ENCODE data around the gene TNFSF13B. TPM values are rescaled to one million over a fixed set of nuclear protein-coding genes. Genes with fewer than 3 reads are reported as not detected.
A peak's percentile ranks its signal among the peaks of the same experiment; 100 is the strongest.

Gene TNFSF13B
- total RNA-seq, 4 donors from 2014 or later, result 1.1 to 7.1 TPM; not detected in 2

DNA sequence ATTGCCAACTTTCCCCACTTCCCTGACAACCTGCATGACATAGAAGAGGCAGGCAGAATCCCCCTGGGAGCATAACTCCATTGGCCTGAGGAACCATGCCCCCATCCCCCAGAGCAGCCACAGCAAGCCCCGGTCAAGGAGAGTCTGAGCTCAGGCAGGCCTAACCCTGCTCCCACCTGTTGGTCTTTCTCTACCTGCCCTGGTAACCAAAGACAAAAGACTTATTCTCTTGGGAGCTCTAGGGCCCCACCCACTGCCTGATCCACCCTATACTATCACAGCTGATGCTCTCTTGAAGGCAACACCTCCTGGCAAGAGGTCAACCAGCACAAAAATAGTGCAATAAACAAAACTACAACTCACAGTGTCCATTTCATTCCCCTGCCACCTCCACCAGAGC is 59.3 kb downstream of the TNFSF13B start:
- DNase-seq, result no peak
- Histone ChIP-seq H3K4me3 (no peak overlapping the region), H3K9me3 (no peaks in the 10 kb centered on the region), H3K27me3 (no peaks in the 10 kb centered on the region), H3K36me3 (no peaks in the 10 kb centered on the region), H3K4me1 (peaks cover 0 to 14% (median 8%) of the 10 kb centered on the region in 4 donors), H3K27ac (no peak overlapping the region)
- 63% methylated on average over 1 of the region's 1 CpG; no CpG with 5 or more reads in 1 of the 2 donors for WGBS, 2 donors (ENCODE audit: low coverage in 1 of 2)
- in situ Hi-C loops (cut with MboI; ENCODE audit: low pct_ligation_motif_present in 1 of 4, low pct_unique_long_range_greater_than_20kb in 1 of 4, low sequenced_read_pairs in 3 of 4), result loop anchor here (10.0 kb wide), 3 partner anchors 176 to 576 kb away; no protein-coding TSS in a partner anchor
- TF ChIP-seq, protein P1, sequence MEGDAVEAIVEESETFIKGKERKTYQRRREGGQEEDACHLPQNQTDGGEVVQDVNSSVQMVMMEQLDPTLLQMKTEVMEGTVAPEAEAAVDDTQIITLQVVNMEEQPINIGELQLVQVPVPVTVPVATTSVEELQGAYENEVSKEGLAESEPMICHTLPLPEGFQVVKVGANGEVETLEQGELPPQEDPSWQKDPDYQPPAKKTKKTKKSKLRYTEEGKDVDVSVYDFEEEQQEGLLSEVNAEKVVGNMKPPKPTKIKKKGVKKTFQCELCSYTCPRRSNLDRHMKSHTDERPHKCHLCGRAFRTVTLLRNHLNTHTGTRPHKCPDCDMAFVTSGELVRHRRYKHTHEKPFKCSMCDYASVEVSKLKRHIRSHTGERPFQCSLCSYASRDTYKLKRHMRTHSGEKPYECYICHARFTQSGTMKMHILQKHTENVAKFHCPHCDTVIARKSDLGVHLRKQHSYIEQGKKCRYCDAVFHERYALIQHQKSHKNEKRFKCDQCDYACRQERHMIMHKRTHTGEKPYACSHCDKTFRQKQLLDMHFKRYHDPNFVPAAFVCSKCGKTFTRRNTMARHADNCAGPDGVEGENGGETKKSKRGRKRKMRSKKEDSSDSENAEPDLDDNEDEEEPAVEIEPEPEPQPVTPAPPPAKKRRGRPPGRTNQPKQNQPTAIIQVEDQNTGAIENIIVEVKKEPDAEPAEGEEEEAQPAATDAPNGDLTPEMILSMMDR (IDR thresholded peaks at IDR 0.05), result no peak
- TF ChIP-seq EP300 (IDR thresholded peaks at IDR 0.05; ENCODE audit: low read depth), result no peak
- TF ChIP-seq POLR2AphosphoS5 (IDR thresholded peaks at IDR 0.05), result no peak
- TF ChIP-seq POLR2A (IDR thresholded peaks at IDR 0.05), result no peak
- intact Hi-C loops (cut with DNase I; ENCODE audit: low total_unique reads), result no loop called here

- WGBS, 2 donors (ENCODE audit: low coverage in 1 of 2), result 64 to 70% methylated on average over 4 to 5 of the region's 5 CpGs
- no peak overlapping the region for H3K27ac ChIP-seq
- in situ Hi-C loops (cut with MboI; ENCODE audit: low pct_ligation_motif_present in 1 of 4, low pct_unique_long_range_greater_than_20kb in 1 of 4, low sequenced_read_pairs in 3 of 4), result loop anchor here in 1 of 4 donors (10.0 kb wide), 1 partner anchor 172 kb away; no protein-coding TSS in a partner anchor
Measured at GRCh38 chr13:108332791-108333190, 63.3 kb downstream of the TNFSF13B start.

DNA sequence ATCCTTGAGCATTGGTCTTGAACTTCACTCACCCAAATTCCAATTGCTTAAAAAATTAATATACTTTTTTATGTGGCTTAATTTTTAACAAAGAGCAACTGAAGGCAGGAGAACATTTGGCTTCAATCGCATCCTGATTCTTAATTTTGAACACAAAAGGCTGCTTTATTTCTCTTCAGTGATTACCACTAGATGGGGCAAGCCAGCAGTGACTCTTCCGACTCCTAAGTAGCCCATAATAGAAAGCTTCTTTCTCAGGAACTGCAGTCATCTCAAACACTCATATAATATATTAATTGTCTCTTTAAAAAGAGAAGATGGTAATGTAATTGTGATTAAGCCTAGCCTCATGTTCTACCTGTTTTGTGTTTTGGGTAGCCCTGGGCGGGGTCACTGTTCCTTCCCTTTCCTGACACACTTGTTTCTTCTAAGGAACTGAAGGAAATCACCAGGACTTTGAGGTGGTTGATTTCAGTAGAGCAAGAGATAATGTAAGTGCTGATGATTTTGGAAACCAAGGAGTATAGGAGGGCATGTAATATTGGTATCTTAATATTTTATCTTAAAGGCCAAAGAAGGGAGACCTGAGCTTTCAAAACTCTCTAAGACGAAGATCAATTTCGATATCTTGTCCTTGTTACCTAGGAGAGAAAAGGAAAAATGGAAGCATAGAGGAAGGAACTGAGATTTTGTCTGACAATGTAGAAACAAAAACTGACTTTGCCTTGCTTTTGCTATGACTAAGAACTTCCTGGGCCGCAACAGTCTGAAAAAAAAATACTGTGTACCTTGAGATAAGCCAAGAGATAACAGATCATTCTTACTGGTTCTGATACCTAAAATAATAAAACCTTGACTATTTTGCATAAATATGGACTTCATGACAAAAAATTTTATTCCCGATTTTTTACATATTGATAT is 73.1 kb downstream of the TNFSF13B start:
- intact Hi-C loops (cut with DNase I; ENCODE audit: low total_unique reads) (loop anchor here (10.0 kb wide), 1 partner anchor 552 kb away; no protein-coding TSS in a partner anchor), in situ Hi-C loops (cut with MboI; ENCODE audit: low pct_ligation_motif_present in 1 of 4, low pct_unique_long_range_greater_than_20kb in 1 of 4, low sequenced_read_pairs in 3 of 4) (no loop called here)
- H3K36me3 ChIP-seq, result no peaks in the 10 kb centered on the region
- H3K27me3 ChIP-seq, result no peaks in the 10 kb centered on the region
- H3K27ac ChIP-seq, result no peak overlapping the region
- no peak overlapping the region for H3K4me3 ChIP-seq
- WGBS, 2 donors (ENCODE audit: low coverage in 1 of 2), result 46 to 57% methylated on average over 7 of the region's 7 CpGs
- DNase-seq, result no peak
- no peaks in the 10 kb centered on the region for H3K4me1 ChIP-seq
- TF ChIP-seq, protein P1 (IDR thresholded peaks at IDR 0.05), result peak in 3 of 5 experiments; percentile 14 to 39 (median 26)
- TF ChIP-seq EP300 (IDR thresholded peaks at IDR 0.05; ENCODE audit: low read depth) (no peak), POLR2A (IDR thresholded peaks at IDR 0.05) (no peak), POLR2AphosphoS5 (IDR thresholded peaks at IDR 0.05) (no peak)
- H3K9me3 ChIP-seq, result no peaks in the 10 kb centered on the region

More at GRCh38 chr13:108332791-108333190, 63.3 kb downstream of the TNFSF13B start:
- Histone ChIP-seq H3K36me3 (no peaks in the 10 kb centered on the region), H3K4me1 (no peaks in the 10 kb centered on the region), H3K27me3 (no peaks in the 10 kb centered on the region), H3K9me3 (no peaks in the 10 kb centered on the region), H3K4me3 (no peak overlapping the region)
- no peak for DNase-seq
- TF ChIP-seq POLR2AphosphoS5 (IDR thresholded peaks at IDR 0.05), result no peak
- TF ChIP-seq, protein P1 (IDR thresholded peaks at IDR 0.05), result no peak
- no peak for TF ChIP-seq EP300 (IDR thresholded peaks at IDR 0.05; ENCODE audit: low read depth)
- TF ChIP-seq POLR2A (IDR thresholded peaks at IDR 0.05), result no peak
- intact Hi-C loops (cut with DNase I; ENCODE audit: low total_unique reads), result no loop called here

GRCh38 chr13:108345016-108345415 is 75.5 kb downstream of the TNFSF13B start:
- in situ Hi-C loops (cut with MboI; ENCODE audit: low pct_ligation_motif_present in 1 of 4, low pct_unique_long_range_greater_than_20kb in 1 of 4, low sequenced_read_pairs in 3 of 4) (no loop called here), intact Hi-C loops (cut with DNase I; ENCODE audit: low total_unique reads) (loop anchor here (10.0 kb wide), 1 partner anchor 550 kb away; no protein-coding TSS in a partner anchor)
- no peaks in the 10 kb centered on the region for H3K36me3 ChIP-seq
- DNase-seq, result no peak
- TF ChIP-seq EP300 (IDR thresholded peaks at IDR 0.05; ENCODE audit: low read depth) (no peak), POLR2AphosphoS5 (IDR thresholded peaks at IDR 0.05) (no peak), POLR2A (IDR thresholded peaks at IDR 0.05) (no peak)
- TF ChIP-seq, protein P1 (IDR thresholded peaks at IDR 0.05), result no peak
- H3K9me3 ChIP-seq, result no peaks in the 10 kb centered on the region
- no peaks in the 10 kb centered on the region for H3K4me1 ChIP-seq
- no peak overlapping the region for H3K27ac ChIP-seq
- no peak overlapping the region for H3K4me3 ChIP-seq
- WGBS, 2 donors (ENCODE audit: low coverage in 1 of 2), result 96 to 100% methylated on average over 2 to 10 of the region's 10 CpGs
- no peaks in the 10 kb centered on the region for H3K27me3 ChIP-seq
